Thyroid gland (tissue), 4 donors: ENCODE data around the gene TTC1. TPM values are rescaled to one million over a fixed set of nuclear protein-coding genes. Genes with fewer than 3 reads are reported as not detected.

Experiments
- DNase-seq, 2 donors: peaks; one replicate each; pipeline ENCODE4 v3.0.0-alpha.2; 2019
- H3K27ac ChIP-seq, 3 donors: fragments of 200-600 bp; sonication (generic); 1 replicate in 2 of 3; 2 replicates in 1 of 3; pipeline ENCODE4 v1.5.1; 2016 to 2019; ENCODE audit warnings: mild to moderate bottlenecking in 1 of 3, moderate library complexity in 1 of 3
- H3K27me3 ChIP-seq: fragments of 200-600 bp; sonication (generic); one replicate; pipeline ENCODE4 v1.5.1; 2019
- H3K36me3 ChIP-seq, 2 donors: fragments of 200-600 bp; sonication (generic); one replicate each; pipeline ENCODE4 v1.5.1; 2016 to 2019
- H3K4me1 ChIP-seq, 2 donors: fragments of 200-600 bp; sonication (generic); one replicate each; pipeline ENCODE4 v1.5.1; 2017 to 2019
- H3K4me3 ChIP-seq, 3 donors: fragments of 200-600 bp; sonication (generic); replicated peaks in 1 of 3; 1 replicate in 2 of 3; 2 replicates in 1 of 3; pipeline ENCODE4 v1.5.1; 2016; ENCODE audit warnings: mild to moderate bottlenecking in 1 of 3
- H3K9me3 ChIP-seq: fragments of 200-600 bp; sonication (generic); one replicate; pipeline ENCODE4 v1.5.1; 2017
- CTCF ChIP-seq, 6 experiments: fragments of 200-600 bp in 3 of 6; fragments of 450-650 bp in 3 of 6; sonication (generic) in 3 of 6; IDR thresholded peaks; one replicate each; pipeline ENCODE4 v1.5.1; 2016 to 2019; ENCODE audit warnings: antibody characterized with exemption in 6 of 6, mild to moderate bottlenecking in 2 of 6, inconsistent platforms in 1 of 6, moderate library complexity in 1 of 6
- POLR2A ChIP-seq, 2 donors: fragments of 450-650 bp; IDR thresholded peaks; one replicate each; pipeline ENCODE4 v1.6.1; 2017; ENCODE audit warnings: antibody characterized with exemption in 2 of 2, mild to moderate bottlenecking in 2 of 2, moderate library complexity in 1 of 2
- WGBS, 2 donors: methylation state at CpG; one replicate each; pipeline ENCODE4 v1.1.5; 2017; 5-methylcytosine and 5-hydroxymethylcytosine counted together
- intact Hi-C: fragments of 100-400 bp; cut with DNase I; formaldehyde crosslinking; loops from one replicate; pipeline ENCODE4 v1.15.1; 2023
- total RNA-seq, 4 donors: library from RNA; depleted of rRNA; stranded (reverse); fragments of >200 nt; gene quantifications; one replicate each; pipeline ENCODE4 v1.2.3, GENCODE V29; 2016

Gene TTC1
- total RNA-seq, 4 donors from 2014 or later: 22.3 to 47.1 (median 36.5) TPM

- intact Hi-C loops: no loop called here
- Histone ChIP-seq H3K27me3 (peaks cover 8% of the 10 kb centered on the region), H3K27ac (no peak overlapping the region)
Observed at GRCh38 chr5:159972538-159973362, 36.2 kb upstream of the TTC1 start.

GRCh38 chr5:159975462-159976019 lies 33.4 kb upstream of the TTC1 start:
- DNase-seq: peak; percentile 26 to 35
- H3K4me1 ChIP-seq: peaks cover 0 to 12% of the 10 kb centered on the region in 2 donors
- no peak for TF ChIP-seq POLR2A (IDR thresholded peaks at IDR 0.05)
- peak in 1 of 6 experiments; percentile 16 for TF ChIP-seq CTCF (IDR thresholded peaks at IDR 0.05)
- peaks cover 7% of the 10 kb centered on the region for H3K27me3 ChIP-seq
- intact Hi-C loops: no loop called here
- H3K36me3 ChIP-seq: no peaks in the 10 kb centered on the region
- H3K9me3 ChIP-seq: no peaks in the 10 kb centered on the region
- 46 to 92% methylated on average over 2 of the region's 2 CpGs for WGBS, 2 donors
- no peak overlapping the region for H3K4me3 ChIP-seq
- no peak overlapping the region for H3K27ac ChIP-seq

More at GRCh38 chr5:159972538-159973362, 36.2 kb upstream of the TTC1 start:
- H3K4me3 ChIP-seq: peak overlapping the region in 1 of 3 donors; percentile 15
- H3K36me3 ChIP-seq: no peaks in the 10 kb centered on the region
- no peaks in the 10 kb centered on the region for H3K9me3 ChIP-seq
- TF ChIP-seq POLR2A (IDR thresholded peaks at IDR 0.05) (no peak), CTCF (IDR thresholded peaks at IDR 0.05) (no peak)
- no peak for DNase-seq
- 47 to 51% methylated on average over 32 to 47 of the region's 50 CpGs for WGBS, 2 donors
- peaks cover 0 to 12% of the 10 kb centered on the region in 2 donors for H3K4me1 ChIP-seq

- intact Hi-C loops: no loop called here
- 92 to 96% methylated on average over 3 of the region's 3 CpGs for WGBS, 2 donors
- no peaks in the 10 kb centered on the region for H3K27me3 ChIP-seq
Observed at GRCh38 chr5:159976921-159977320, 32.0 kb upstream of the TTC1 start.

GRCh38 chr5:159978358-159978757 lies 30.6 kb upstream of the TTC1 start:
- intact Hi-C loops: no loop called here
- H3K27ac ChIP-seq: no peak overlapping the region
- H3K36me3 ChIP-seq: no peaks in the 10 kb centered on the region
- TF ChIP-seq CTCF (IDR thresholded peaks at IDR 0.05) (no peak), POLR2A (IDR thresholded peaks at IDR 0.05) (no peak)
- H3K27me3 ChIP-seq: no peaks in the 10 kb centered on the region
- no peak for DNase-seq
- H3K4me1 ChIP-seq: peaks cover 0 to 3% of the 10 kb centered on the region in 2 donors
- no peaks in the 10 kb centered on the region for H3K9me3 ChIP-seq
- 12 to 21% methylated on average over 2 of the region's 2 CpGs for WGBS, 2 donors
- no peak overlapping the region for H3K4me3 ChIP-seq

More at GRCh38 chr5:159976921-159977320, 32.0 kb upstream of the TTC1 start:
- Histone ChIP-seq H3K27ac (no peak overlapping the region), H3K4me3 (no peak overlapping the region), H3K36me3 (no peaks in the 10 kb centered on the region), H3K4me1 (peaks cover 0 to 9% of the 10 kb centered on the region in 2 donors), H3K9me3 (no peaks in the 10 kb centered on the region)
- TF ChIP-seq POLR2A (IDR thresholded peaks at IDR 0.05) (no peak), CTCF (IDR thresholded peaks at IDR 0.05) (no peak)
- DNase-seq: no peak
